ENCODE measurements around the gene PRF1. TPM values are rescaled to one million over a fixed set of nuclear protein-coding genes. Genes with fewer than 3 reads are reported as not detected.

PRF1 gene
- total and polyA plus RNA-seq, 2 experiments from 2014 or later: 0.13 TPM; not detected in 1

DNA sequence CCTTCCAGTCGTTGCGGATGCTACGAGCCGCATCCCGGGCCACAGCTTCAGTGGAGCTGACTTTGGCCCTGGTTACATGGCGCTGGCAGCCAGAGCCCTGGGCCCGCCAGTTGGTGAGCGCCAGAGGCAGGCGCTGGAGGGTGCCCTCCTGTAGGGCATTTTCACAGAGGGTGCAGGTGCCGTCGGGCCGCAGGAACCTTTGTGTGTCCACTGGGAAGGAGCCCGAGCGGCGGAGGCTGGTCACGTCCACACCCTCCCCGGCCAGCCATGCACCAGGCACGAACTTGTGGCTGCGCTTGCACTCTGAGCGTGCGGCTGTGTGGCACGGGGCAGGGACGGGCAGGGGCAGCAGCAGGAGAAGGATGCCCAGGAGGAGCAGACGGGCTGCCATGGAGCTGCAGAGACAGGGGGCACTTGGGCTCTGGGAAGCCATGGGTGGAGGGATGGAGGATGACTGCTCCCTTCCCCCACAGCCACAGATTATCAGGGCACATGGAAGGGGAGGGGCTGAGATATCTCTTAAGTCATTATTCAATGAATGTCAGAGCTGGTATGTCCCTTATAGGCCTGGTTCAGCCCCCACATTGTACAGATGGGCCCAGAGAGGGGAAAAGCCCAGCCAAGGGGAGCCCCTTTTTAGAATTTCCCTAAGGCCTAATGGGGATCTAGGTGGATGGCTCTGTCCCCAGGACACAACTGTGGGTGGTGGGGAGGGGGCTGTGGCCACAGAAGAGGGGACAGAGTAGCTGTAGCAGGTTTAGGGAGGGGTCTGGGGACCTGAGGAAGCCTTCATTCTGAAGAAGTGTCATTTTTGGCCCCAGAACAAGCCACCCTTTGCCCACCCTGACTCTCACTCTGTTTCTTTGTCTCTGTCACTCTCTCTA is 1.8 kb downstream of the PRF1 start (continued):
- TF ChIP-seq, protein P1, sequence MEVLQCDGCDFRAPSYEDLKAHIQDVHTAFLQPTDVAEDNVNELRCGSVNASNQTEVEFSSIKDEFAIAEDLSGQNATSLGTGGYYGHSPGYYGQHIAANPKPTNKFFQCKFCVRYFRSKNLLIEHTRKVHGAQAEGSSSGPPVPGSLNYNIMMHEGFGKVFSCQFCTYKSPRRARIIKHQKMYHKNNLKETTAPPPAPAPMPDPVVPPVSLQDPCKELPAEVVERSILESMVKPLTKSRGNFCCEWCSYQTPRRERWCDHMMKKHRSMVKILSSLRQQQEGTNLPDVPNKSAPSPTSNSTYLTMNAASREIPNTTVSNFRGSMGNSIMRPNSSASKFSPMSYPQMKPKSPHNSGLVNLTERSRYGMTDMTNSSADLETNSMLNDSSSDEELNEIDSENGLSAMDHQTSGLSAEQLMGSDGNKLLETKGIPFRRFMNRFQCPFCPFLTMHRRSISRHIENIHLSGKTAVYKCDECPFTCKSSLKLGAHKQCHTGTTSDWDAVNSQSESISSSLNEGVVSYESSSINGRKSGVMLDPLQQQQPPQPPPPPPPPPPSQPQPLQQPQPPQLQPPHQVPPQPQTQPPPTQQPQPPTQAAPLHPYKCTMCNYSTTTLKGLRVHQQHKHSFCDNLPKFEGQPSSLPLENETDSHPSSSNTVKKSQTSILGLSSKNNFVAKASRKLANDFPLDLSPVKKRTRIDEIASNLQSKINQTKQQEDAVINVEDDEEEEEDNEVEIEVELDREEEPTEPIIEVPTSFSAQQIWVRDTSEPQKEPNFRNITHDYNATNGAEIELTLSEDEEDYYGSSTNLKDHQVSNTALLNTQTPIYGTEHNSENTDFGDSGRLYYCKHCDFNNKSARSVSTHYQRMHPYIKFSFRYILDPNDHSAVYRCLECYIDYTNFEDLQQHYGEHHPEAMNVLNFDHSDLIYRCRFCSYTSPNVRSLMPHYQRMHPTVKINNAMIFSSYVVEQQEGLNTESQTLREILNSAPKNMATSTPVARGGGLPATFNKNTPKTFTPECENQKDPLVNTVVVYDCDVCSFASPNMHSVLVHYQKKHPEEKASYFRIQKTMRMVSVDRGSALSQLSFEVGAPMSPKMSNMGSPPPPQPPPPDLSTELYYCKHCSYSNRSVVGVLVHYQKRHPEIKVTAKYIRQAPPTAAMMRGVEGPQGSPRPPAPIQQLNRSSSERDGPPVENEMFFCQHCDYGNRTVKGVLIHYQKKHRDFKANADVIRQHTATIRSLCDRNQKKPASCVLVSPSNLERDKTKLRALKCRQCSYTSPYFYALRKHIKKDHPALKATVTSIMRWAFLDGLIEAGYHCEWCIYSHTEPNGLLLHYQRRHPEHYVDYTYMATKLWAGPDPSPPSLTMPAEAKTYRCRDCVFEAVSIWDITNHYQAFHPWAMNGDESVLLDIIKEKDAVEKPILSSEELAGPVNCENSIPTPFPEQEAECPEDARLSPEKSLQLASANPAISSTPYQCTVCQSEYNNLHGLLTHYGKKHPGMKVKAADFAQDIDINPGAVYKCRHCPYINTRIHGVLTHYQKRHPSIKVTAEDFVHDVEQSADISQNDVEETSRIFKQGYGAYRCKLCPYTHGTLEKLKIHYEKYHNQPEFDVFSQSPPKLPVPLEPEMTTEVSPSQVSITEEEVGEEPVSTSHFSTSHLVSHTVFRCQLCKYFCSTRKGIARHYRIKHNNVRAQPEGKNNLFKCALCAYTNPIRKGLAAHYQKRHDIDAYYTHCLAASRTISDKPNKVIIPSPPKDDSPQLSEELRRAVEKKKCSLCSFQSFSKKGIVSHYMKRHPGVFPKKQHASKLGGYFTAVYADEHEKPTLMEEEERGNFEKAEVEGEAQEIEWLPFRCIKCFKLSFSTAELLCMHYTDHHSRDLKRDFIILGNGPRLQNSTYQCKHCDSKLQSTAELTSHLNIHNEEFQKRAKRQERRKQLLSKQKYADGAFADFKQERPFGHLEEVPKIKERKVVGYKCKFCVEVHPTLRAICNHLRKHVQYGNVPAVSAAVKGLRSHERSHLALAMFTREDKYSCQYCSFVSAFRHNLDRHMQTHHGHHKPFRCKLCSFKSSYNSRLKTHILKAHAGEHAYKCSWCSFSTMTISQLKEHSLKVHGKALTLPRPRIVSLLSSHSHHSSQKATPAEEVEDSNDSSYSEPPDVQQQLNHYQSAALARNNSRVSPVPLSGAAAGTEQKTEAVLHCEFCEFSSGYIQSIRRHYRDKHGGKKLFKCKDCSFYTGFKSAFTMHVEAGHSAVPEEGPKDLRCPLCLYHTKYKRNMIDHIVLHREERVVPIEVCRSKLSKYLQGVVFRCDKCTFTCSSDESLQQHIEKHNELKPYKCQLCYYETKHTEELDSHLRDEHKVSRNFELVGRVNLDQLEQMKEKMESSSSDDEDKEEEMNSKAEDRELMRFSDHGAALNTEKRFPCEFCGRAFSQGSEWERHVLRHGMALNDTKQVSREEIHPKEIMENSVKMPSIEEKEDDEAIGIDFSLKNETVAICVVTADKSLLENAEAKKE (CRISPR knock-in tag; IDR thresholded peaks at IDR 0.05): no peak
- TF ChIP-seq JUNB (IDR thresholded peaks at IDR 0.05; ENCODE audit: unreplicated experiment): no peak
- no peak for TF ChIP-seq ZNF331 (CRISPR knock-in tag; IDR thresholded peaks at IDR 0.05; ENCODE audit: low read depth)
- no peak for TF ChIP-seq EZH2phosphoT487 (IDR thresholded peaks at IDR 0.05; ENCODE audit: unreplicated experiment)
- TF ChIP-seq EZH2 (IDR thresholded peaks at IDR 0.05; ENCODE audit: low read depth, unreplicated experiment): no peak
- no peak for TF ChIP-seq STAT1 (IDR thresholded peaks at IDR 0.05; ENCODE audit: unreplicated experiment)
- TF ChIP-seq, protein P2, sequence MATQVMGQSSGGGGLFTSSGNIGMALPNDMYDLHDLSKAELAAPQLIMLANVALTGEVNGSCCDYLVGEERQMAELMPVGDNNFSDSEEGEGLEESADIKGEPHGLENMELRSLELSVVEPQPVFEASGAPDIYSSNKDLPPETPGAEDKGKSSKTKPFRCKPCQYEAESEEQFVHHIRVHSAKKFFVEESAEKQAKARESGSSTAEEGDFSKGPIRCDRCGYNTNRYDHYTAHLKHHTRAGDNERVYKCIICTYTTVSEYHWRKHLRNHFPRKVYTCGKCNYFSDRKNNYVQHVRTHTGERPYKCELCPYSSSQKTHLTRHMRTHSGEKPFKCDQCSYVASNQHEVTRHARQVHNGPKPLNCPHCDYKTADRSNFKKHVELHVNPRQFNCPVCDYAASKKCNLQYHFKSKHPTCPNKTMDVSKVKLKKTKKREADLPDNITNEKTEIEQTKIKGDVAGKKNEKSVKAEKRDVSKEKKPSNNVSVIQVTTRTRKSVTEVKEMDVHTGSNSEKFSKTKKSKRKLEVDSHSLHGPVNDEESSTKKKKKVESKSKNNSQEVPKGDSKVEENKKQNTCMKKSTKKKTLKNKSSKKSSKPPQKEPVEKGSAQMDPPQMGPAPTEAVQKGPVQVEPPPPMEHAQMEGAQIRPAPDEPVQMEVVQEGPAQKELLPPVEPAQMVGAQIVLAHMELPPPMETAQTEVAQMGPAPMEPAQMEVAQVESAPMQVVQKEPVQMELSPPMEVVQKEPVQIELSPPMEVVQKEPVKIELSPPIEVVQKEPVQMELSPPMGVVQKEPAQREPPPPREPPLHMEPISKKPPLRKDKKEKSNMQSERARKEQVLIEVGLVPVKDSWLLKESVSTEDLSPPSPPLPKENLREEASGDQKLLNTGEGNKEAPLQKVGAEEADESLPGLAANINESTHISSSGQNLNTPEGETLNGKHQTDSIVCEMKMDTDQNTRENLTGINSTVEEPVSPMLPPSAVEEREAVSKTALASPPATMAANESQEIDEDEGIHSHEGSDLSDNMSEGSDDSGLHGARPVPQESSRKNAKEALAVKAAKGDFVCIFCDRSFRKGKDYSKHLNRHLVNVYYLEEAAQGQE (IDR thresholded peaks at IDR 0.05; ENCODE audit: unreplicated experiment): no peak
